Fibroblast of pulmonary artery (primary cell): ENCODE results near the gene RBP3.

Source experiments
- DNase-seq: peaks from one replicate; pipeline ENCODE4 v3.0.0-alpha.2; 2010; ENCODE audit warnings: low read depth
- H3K4me3 ChIP-seq: replicated peaks from 2 replicates; pipeline ENCODE4 v1.5.1; 2011; ENCODE audit warnings: low read depth, mild to moderate bottlenecking, control low read depth, low read length, moderate library complexity
- CTCF ChIP-seq: IDR thresholded peaks from 2 replicates; pipeline ENCODE4 v1.5.1; 2011; ENCODE audit warnings: mild to moderate bottlenecking, control low read depth, low read length, inconsistent platforms; ENCODE audit errors: missing control alignments

RBP3 gene

GRCh38 chr10:47370015-47370767, 22.0 kb downstream of the RBP3 start:
- no peak for DNase-seq
- H3K4me3 ChIP-seq = no peak overlapping the region
- TF ChIP-seq CTCF = no peak

DNA sequence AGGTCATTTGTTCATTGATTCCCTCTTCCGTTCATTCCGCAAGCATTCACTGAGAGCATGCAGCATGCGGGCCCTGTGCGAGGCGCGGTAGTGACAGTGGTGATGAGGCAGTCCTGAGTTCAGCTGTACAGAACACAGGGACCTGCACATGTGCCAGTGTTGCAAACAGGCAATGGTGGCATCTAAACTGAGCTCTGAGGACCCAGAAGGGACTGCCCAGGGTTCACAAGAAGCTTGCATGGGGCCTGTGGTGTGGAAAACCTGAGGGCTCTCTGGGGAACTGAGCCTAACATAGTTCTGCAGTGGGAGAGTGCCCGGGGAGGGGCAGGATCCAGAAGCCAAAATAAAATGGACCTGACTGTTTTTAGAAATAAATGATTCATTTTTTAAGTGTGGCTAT, 22.7 kb downstream of the RBP3 start:
- H3K4me3 ChIP-seq = no peak overlapping the region
- DNase-seq = no peak
- TF ChIP-seq CTCF = no peak

GRCh38 chr10:47371629-47372485, 23.7 kb downstream of the RBP3 start:
- no peak for DNase-seq
- TF ChIP-seq CTCF = no peak
- H3K4me3 ChIP-seq = no peak overlapping the region

- no peak overlapping the region for H3K4me3 ChIP-seq
- no peak for DNase-seq
- TF ChIP-seq CTCF = no peak
Observed at GRCh38 chr10:47372726-47373125, 24.6 kb downstream of the RBP3 start.

- H3K4me3 ChIP-seq = no peak overlapping the region
- TF ChIP-seq CTCF = no peak
- DNase-seq = peak; percentile 43
Observed at GRCh38 chr10:47374611-47375536, 26.7 kb downstream of the RBP3 start.

DNA sequence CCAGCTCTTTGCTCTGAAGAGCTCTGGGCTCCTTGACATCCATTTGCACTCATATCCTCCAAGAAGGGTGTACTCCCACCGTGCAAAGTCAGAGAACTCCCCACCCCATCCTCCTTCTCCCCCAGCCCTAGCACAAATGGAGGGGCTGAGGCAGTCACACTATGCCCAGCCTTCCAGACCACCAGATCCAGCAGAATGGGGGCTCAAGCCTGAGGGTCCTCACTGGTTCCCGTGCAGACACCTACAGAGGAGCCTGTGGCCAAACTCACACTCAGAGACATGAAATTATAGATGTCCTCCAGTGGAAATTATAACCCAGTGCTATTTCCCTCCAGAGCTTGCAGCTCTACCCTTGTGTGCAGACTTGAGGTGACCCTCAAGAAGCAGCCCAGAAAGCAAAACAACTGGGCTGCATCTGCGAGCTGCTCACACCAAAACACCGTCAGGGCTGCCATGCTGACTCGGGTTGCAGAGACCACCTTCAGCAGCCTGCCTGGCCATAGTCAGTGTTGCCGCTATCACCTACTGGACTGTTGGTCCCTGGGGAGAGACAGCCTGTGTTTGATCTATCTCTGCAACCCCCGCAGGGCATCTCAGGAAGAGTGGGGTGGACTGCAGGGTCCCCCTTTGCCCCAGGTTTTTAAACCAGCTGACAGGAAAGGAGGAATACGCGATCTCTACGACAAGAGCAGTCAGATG, 28.5 kb downstream of the RBP3 start:
- DNase-seq = no peak
- TF ChIP-seq CTCF = no peak
- H3K4me3 ChIP-seq = no peak overlapping the region
